Brain pericyte (primary cell): ENCODE results near the gene FBXL20.

Source experiments
- DNase-seq: peaks from one replicate; pipeline ENCODE4 v3.0.0-alpha.2; 2012; ENCODE audit warnings: low read depth, low spot score

Gene FBXL20

GRCh38 chr17:39204245-39204644 is 197.2 kb downstream of the FBXL20 start:
- no peak for DNase-seq
